ENCODE results near the gene MYL6B. TPM values are rescaled to one million over a fixed set of nuclear protein-coding genes. Genes with fewer than 3 reads are reported as not detected.

Gene MYL6B
- total RNA-seq, 4 donors from 2014 or later, result 14.3 to 57.9 (median 28.0) TPM

DNA sequence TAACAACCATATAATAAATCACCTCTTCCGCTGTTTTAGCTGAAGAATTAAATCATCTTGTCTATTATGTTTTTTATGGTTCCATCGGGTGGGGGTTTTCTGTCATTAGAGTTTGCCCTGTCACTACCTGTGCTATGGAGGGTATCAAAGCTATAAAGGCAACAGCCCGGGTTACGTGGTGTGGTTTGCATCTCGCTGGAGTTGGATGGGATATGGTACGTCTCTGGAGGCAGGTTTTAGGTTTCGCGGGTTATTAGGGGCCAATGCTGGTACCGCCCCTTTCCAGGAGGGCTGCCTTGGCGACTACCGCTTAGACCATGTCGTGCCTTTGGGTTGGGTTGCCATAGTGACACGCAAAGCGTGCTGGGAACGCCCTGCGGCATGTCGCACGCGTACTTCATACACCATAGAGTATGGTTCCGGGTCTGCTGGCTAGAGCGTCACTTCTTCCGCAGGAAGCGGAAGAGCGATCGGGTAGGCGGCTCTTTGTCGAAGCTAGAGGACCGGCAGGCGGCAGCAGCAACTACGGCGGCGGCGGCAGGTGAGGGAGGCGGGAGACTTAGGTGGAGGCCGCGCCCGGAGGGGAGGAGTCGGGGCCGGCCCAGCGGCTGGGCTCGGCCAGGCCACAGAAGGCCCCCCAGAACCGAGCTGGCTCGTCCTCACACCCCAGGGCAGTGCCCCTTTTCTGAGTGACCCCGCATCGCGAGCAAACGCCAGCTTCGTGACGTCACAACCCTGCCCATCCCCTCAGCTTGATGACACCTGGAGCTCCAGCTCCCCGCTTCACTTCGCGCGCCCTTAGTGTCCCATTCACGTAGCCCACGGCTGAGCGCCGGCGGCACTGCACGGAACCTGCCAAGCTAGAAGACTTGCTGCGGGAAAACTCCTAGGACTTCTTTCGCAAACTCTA, 34.4 kb upstream of the MYL6B start, which contains the start of gene ZC3H10:
ZC3H10 (plus strand) TSS at position 489 of the 910 bp plus-strand sequence. CDS start 2,297 bp downstream, outside the sequence.
- ATAC-seq, result peak; percentile 91
- no peaks in the 10 kb centered on the region for H3K9me3 ChIP-seq
- 2 to 33% methylated on average over 1 to 13 of the region's 61 CpGs for WGBS, 2 donors (ENCODE audit: low coverage in 1 of 2)

DNA sequence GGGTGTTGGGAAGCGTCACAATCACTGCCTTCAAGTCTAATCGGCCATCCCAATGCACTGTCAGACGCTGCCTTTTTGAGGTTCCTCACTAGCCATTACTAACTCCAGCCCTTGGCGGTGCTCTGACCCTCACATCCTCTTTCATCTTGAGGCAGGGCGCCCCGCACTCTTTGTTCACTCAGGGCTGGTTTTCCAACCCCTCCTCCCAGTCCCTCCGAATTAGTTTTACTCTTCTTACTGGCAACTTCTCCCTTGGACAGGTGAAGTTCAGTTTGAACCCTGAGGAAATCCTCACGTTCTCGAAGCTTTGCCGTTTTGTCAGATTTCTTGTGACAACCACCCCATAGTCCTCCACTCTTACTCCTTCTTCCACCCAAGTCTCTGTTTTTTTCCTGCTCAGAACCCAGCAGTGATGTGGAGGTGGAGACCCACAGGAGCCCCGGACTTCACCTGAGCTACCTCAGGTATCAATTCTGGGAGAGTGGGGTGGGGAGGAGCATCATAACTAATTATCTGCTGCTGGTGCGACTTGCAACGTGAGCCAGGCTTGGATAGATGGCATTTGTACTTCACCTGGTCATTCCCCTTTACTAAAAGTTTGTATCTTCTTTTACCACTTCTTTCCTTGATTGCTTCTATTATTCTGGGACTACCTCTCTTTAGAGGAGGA, 33.6 kb upstream of the MYL6B start:
- H3K27ac ChIP-seq, result peak overlapping the region; percentile 89 to 99 (median 96)
- ATAC-seq, result no peak
- no peaks in the 10 kb centered on the region for H3K27me3 ChIP-seq
- no peaks in the 10 kb centered on the region for H3K9me3 ChIP-seq
- peaks cover 3 to 30% of the 10 kb centered on the region in 2 donors for H3K36me3 ChIP-seq
- peak overlapping the region; percentile 64 to 81 for H3K4me3 ChIP-seq
- peaks cover 11 to 66% (median 22%) of the 10 kb centered on the region in 3 donors for H3K4me1 ChIP-seq
- 4 to 9% methylated on average over 4 to 12 of the region's 13 CpGs for WGBS, 2 donors (ENCODE audit: low coverage in 1 of 2)
- TF ChIP-seq POLR2A (IDR thresholded peaks at IDR 0.05) (no peak), POLR2AphosphoS5 (IDR thresholded peaks at IDR 0.05) (no peak), EP300 (IDR thresholded peaks at IDR 0.05) (no peak)
- TF ChIP-seq, protein P1, sequence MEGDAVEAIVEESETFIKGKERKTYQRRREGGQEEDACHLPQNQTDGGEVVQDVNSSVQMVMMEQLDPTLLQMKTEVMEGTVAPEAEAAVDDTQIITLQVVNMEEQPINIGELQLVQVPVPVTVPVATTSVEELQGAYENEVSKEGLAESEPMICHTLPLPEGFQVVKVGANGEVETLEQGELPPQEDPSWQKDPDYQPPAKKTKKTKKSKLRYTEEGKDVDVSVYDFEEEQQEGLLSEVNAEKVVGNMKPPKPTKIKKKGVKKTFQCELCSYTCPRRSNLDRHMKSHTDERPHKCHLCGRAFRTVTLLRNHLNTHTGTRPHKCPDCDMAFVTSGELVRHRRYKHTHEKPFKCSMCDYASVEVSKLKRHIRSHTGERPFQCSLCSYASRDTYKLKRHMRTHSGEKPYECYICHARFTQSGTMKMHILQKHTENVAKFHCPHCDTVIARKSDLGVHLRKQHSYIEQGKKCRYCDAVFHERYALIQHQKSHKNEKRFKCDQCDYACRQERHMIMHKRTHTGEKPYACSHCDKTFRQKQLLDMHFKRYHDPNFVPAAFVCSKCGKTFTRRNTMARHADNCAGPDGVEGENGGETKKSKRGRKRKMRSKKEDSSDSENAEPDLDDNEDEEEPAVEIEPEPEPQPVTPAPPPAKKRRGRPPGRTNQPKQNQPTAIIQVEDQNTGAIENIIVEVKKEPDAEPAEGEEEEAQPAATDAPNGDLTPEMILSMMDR (IDR thresholded peaks at IDR 0.05), result no peak

More for the DNA sequence above, 34.4 kb upstream of the MYL6B start, which contains the start of gene ZC3H10:
- TF ChIP-seq, protein P1 (IDR thresholded peaks at IDR 0.05), result peak in 3 of 4 experiments; percentile 63 to 74 (median 68)
- no peak for TF ChIP-seq EP300 (IDR thresholded peaks at IDR 0.05)
- peak; percentile 92 for TF ChIP-seq POLR2AphosphoS5 (IDR thresholded peaks at IDR 0.05)
- peak; percentile 89 to 91 for TF ChIP-seq POLR2A (IDR thresholded peaks at IDR 0.05)
- Histone ChIP-seq H3K36me3 (peaks cover 3 to 32% of the 10 kb centered on the region in 2 donors), H3K27me3 (no peaks in the 10 kb centered on the region), H3K27ac (peak within 1 kb of the TSS; percentile 89 to 99 (median 96)), H3K4me3 (peak within 1 kb of the TSS; percentile 81 to 100), H3K4me1 (peaks cover 11 to 58% (median 22%) of the 10 kb centered on the region in 3 donors)

DNA sequence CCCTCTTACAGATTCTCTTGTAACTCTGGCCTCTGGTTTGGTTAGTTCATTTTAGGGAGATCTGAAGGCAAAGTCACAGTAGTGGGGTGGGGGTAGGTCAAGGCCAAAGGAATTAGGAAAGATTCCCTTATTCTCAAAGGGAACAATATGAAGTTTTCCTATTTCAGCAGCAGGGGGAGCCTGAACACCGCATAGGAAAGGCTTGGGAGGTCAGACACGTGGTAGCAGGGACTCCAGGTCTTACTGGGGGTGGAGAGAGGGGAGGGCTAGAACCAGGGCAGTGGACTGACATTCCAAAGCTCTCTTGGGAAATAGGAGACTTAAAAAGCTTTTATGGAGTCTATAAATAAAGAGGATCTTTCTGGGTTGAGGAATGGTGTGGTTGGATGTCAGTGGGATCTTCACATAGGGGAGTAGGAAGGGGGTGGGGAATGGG, 33.0 kb upstream of the MYL6B start:
- Histone ChIP-seq H3K4me3 (peak overlapping the region; percentile 64 to 81), H3K4me1 (peaks cover 11 to 71% (median 22%) of the 10 kb centered on the region in 3 donors), H3K27me3 (no peaks in the 10 kb centered on the region), H3K27ac (peak overlapping the region; percentile 92 to 99 (median 96)), H3K36me3 (peaks cover 3 to 28% of the 10 kb centered on the region in 2 donors), H3K9me3 (no peaks in the 10 kb centered on the region)
- ATAC-seq, result peak; percentile 63
- 0% methylated on average over 2 of the region's 2 CpGs; no CpG with 5 or more reads in 1 of the 2 donors for WGBS, 2 donors (ENCODE audit: low coverage in 1 of 2)
- TF ChIP-seq POLR2AphosphoS5 (IDR thresholded peaks at IDR 0.05), result peak; percentile 67
- TF ChIP-seq, protein P1 (IDR thresholded peaks at IDR 0.05), result peak; percentile 72 to 92 (median 90)
- TF ChIP-seq POLR2A (IDR thresholded peaks at IDR 0.05), result no peak
- TF ChIP-seq EP300 (IDR thresholded peaks at IDR 0.05), result no peak

DNA sequence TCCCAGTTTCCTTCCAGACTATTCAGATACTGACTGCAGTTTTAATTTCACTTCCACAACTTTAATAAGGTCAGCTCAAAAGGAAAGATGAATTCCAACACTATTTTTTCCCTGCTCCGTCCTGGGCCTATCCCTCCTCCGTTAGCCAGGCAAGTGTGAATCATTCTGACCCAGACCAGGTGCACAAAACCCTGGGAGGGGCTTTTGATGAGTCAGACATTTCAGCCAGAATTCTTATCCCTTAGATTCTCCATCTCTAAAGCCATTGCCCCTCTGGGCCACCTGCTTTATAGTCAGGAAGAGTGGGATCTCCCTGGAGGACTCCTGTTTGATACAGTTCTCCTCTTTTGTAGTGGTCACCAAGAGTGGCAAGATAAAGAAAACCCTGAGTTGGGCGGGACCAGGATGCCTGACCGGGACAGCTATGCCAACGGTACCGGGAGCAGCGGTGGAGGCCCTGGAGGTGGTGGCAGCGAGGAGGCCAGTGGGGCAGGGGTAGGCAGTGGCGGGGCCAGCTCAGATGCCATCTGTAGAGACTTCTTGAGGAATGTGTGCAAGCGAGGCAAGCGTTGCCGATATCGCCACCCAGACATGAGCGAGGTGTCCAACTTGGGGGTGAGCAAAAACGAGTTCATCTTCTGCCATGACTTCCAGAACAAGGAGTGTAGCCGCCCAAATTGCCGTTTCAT, 32.1 kb upstream of the MYL6B start:
- 31 to 80% methylated on average over 2 to 3 of the region's 17 CpGs for WGBS, 2 donors (ENCODE audit: low coverage in 1 of 2)
- peak overlapping the region; percentile 92 to 99 (median 96) for H3K27ac ChIP-seq
- H3K9me3 ChIP-seq, result no peaks in the 10 kb centered on the region
- no peak for ATAC-seq
- H3K36me3 ChIP-seq, result peaks cover 3 to 28% of the 10 kb centered on the region in 2 donors
- H3K27me3 ChIP-seq, result no peaks in the 10 kb centered on the region
- H3K4me3 ChIP-seq, result no peak overlapping the region
- TF ChIP-seq, protein P1 (IDR thresholded peaks at IDR 0.05), result no peak
- TF ChIP-seq EP300 (IDR thresholded peaks at IDR 0.05) (no peak), POLR2AphosphoS5 (IDR thresholded peaks at IDR 0.05) (no peak), POLR2A (IDR thresholded peaks at IDR 0.05) (no peak)
- peaks cover 11 to 77% (median 22%) of the 10 kb centered on the region in 3 donors for H3K4me1 ChIP-seq
